GM18505 (cell line): Measurements from ENCODE around the gene SPIN2B.
"Not testable (repeated sequence)": the region's sequence is repeated elsewhere in the genome, so short reads cannot be mapped to it uniquely, and the experiment has no call there.

ENCODE experiments used
- ATAC-seq: cut with Tn5 transposase; IDR thresholded peaks from one replicate; pipeline ENCODE4 v1.9.1; 2021; ENCODE audit not compliant: unreplicated experiment
- POLR2A ChIP-seq: IDR thresholded peaks from 4 replicates; pipeline ENCODE4 v1.6.1; 2011; ENCODE audit warnings: borderline replicate concordance; ENCODE audit not compliant: insufficient read depth, insufficient read length; ENCODE audit errors: extremely low read depth

Gene SPIN2B

GRCh38 chrX:57119416-57119815 lies 1.9 kb downstream of the SPIN2B start:
- TF ChIP-seq POLR2A = no peak

GRCh38 chrX:57117566-57117965 lies 3.8 kb downstream of the SPIN2B start:
- not testable (repeated sequence) for ATAC-seq

More at GRCh38 chrX:57119416-57119815, 1.9 kb downstream of the SPIN2B start:
- no peak for ATAC-seq

DNA sequence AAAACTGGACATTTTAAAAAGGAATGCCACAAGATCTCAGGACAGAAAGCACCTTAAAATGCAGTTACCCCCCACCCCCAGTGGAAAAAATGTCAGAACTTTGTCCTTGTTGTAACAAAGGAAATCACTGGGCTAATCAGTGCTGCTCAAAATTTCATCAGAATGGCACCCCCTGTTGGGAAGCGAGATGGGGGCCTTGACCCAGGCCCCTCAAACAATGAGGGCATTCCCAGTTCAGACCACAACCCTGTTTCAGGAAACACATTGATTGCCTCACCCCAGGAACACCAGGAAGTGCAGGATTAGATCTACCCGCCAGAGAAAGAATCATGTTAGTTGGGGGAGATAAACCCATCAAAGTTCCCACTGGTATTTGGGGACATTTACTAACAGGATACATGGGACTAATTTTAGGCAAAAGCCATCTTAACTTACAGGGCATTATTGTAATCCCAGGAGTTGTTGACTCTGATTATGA lies 16.4 kb downstream of the SPIN2B start:
- ATAC-seq = no peak
- no peak for TF ChIP-seq POLR2A

GRCh38 chrX:57104406-57104805 lies 16.9 kb downstream of the SPIN2B start:
- TF ChIP-seq POLR2A = no peak
- no peak for ATAC-seq

DNA sequence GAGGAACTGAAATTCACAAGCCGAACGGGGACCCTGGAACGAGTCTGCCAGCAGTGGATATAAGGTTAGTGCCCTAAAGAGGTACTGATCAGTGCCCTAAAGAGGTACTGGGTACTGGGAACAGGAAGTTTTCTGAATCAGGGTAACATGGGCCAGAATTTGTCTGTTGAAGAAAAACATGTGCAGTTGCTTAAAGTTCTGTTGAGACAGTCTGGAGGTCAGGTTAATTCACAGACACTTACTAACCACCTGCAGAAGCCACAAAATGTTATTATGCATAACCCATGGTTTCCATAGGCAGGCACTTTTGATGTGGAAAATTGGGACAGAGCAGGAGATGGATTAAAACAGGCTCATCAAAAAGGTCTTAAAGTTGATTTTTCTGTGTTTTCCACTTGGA lies 17.9 kb downstream of the SPIN2B start:
- TF ChIP-seq POLR2A = no peak
- ATAC-seq = no peak

- ATAC-seq = not testable (repeated sequence)
Observed at GRCh38 chrX:57102918-57103317, 18.4 kb downstream of the SPIN2B start.

DNA sequence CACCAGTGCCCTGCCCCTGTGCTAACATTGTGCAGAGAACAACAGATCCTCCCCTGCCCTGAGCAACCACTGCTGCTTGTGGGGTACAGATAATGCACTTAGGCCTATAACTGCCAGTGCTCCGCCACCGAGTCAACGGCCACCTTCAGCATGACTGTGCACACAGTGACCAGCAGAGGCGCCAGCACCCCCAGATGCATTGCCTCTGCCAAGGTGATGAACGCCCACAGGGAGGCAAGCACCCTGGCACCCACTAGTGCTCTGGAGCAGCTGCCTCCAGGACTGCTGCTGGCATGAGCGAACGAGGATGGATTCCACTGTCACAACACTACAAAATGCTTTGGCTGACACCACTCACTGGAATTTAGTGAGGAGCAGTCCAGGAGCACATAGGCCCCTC lies 38.2 kb downstream of the SPIN2B start:
- TF ChIP-seq POLR2A = no peak
- no peak for ATAC-seq

DNA sequence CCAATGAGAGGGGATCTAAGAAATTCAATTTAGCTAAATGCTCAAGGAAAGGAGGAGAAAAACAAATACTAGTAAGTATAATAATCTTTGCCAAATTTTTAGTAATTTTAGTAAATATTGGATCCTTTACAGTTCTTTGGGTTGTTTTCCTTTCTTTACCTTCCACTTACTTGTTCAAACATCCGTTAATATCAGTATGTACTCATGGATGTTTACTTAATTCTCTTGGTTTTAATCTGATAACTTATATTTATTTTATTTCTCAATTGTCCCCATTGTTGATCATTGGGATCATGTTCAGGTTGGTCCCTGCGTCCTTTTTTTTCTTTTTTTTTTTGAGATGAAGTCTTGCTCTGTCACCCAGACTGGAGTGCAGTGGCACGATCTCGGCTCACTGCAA lies 46.9 kb downstream of the SPIN2B start:
- no peak for ATAC-seq
- no peak for TF ChIP-seq POLR2A

GRCh38 chrX:57070185-57070984 lies 51.0 kb downstream of the SPIN2B start:
- ATAC-seq = no peak
- TF ChIP-seq POLR2A = no peak
